HepG2 (cell line): ENCODE results near the gene WBP1. TPM values are rescaled to one million over a fixed set of nuclear protein-coding genes. Genes with fewer than 3 reads are reported as not detected.

Experiments
- AKAP8 ChIP-seq: sonication (generic); formaldehyde crosslinking; IDR thresholded peaks from 2 replicates; pipeline ENCODE4 v1.5.1; 2020; ENCODE audit warnings: mild to moderate bottlenecking, missing genetic modification reagents
- CEBPG ChIP-seq: IDR thresholded peaks from 2 replicates; pipeline ENCODE4 v1.6.1; 2016
- IRX3 ChIP-seq: sonication (generic); formaldehyde crosslinking; IDR thresholded peaks from 2 replicates; pipeline ENCODE4 v1.8.1; 2023; ENCODE audit warnings: mild to moderate bottlenecking, low read depth, missing genetic modification reagents, borderline replicate concordance
- MLLT10 ChIP-seq: sonication (generic); formaldehyde crosslinking; IDR thresholded peaks from 2 replicates; pipeline ENCODE4 v1.4.0; 2020; ENCODE audit warnings: missing genetic modification reagents
- NR2F1 ChIP-seq, 2 experiments: fragments of 450-650 bp in 1 of 2; formaldehyde crosslinking in 1 of 2; IDR thresholded peaks; 2 replicates each; pipeline versions ENCODE4 v1.5.0 to v1.6.1; 2016 to 2020; ENCODE audit warnings: mild to moderate bottlenecking in 1 of 2, missing compliant biosample characterization in 1 of 2, missing genetic modification reagents in 1 of 2, moderate library complexity in 1 of 2
- RBM22 ChIP-seq: fragments of 200-400 bp; formaldehyde crosslinking; optimal IDR thresholded peaks from 2 replicates; pipeline ENCODE3; 2017; ENCODE audit warnings: mild to moderate bottlenecking, low read length, moderate library complexity
- RFXAP ChIP-seq: sonication (generic); formaldehyde crosslinking; IDR thresholded peaks from 2 replicates; pipeline ENCODE4 v1.4.0; 2020; ENCODE audit warnings: missing genetic modification reagents, borderline replicate concordance
- SAFB2 ChIP-seq: sonication (generic); formaldehyde crosslinking; IDR thresholded peaks from 2 replicates; pipeline ENCODE4 v1.5.1; 2020; ENCODE audit warnings: missing genetic modification reagents, low read depth, mild to moderate bottlenecking, borderline replicate concordance
- SSRP1 ChIP-seq: IDR thresholded peaks from 2 replicates; pipeline ENCODE4 v1.6.1; 2016; ENCODE audit warnings: control low read depth
- TMF1 ChIP-seq: sonication (generic); formaldehyde crosslinking; IDR thresholded peaks from 2 replicates; pipeline ENCODE4 v1.8.1; 2022; ENCODE audit warnings: low read depth, missing genetic modification reagents
- ZBTB42 ChIP-seq: sonication (generic); formaldehyde crosslinking; IDR thresholded peaks from 2 replicates; pipeline ENCODE4 v1.5.0; 2020; ENCODE audit warnings: mild to moderate bottlenecking, missing genetic modification reagents
- ZNF207 ChIP-seq: fragments of 450-650 bp; IDR thresholded peaks from 2 replicates; pipeline ENCODE4 v1.6.1; 2016; ENCODE audit warnings: antibody characterized with exemption, borderline replicate concordance
- ZNF501 ChIP-seq: sonication (generic); formaldehyde crosslinking; IDR thresholded peaks from 2 replicates; pipeline ENCODE4 v1.5.1; 2020; ENCODE audit warnings: mild to moderate bottlenecking, moderate library complexity, missing genetic modification reagents
- ZNF547 ChIP-seq: sonication (generic); formaldehyde crosslinking; IDR thresholded peaks from 2 replicates; pipeline ENCODE4 v1.5.1; 2020; ENCODE audit warnings: mild to moderate bottlenecking, missing genetic modification reagents
- ZNF605 ChIP-seq: sonication (generic); formaldehyde crosslinking; IDR thresholded peaks from 2 replicates; pipeline ENCODE4 v1.8.0; 2022; ENCODE audit warnings: mild to moderate bottlenecking, missing genetic modification reagents
- polyA plus RNA-seq, 8 experiments: library from polyadenylated mRNA; depleted of rRNA in 3 of 8; stranded (reverse) in 7 of 8; unstranded in 1 of 8; fragments of >200 nt; fragmentation: Illumina TruSeq in 4 of 8; extraction: Trizol in 4 of 8; gene quantifications; 2 replicates each; pipeline versions ENCODE4 v1.2.1 to v1.2.3, GENCODE V29; 2011 to 2016; ENCODE audit warnings: low read depth in 4 of 8, missing spikeins in 1 of 8, mixed read lengths in 1 of 8; ENCODE audit not compliant: insufficient read depth in 1 of 8
- total RNA-seq, 5 experiments: library from RNA; depleted of rRNA; stranded (reverse); fragments of >200 nt; fragmentation: Illumina TruSeq; extraction: Trizol; gene quantifications; 2 replicates each; pipeline ENCODE4 v1.2.3, GENCODE V29; 2016; ENCODE audit warnings: low read depth in 1 of 5
- TF ChIP-seq, protein P1 (sequence below): sonication (generic); formaldehyde crosslinking; conservative IDR thresholded peaks from 2 replicates; pipeline ENCODE4 v1.4.0; 2020; ENCODE audit warnings: missing genetic modification reagents
- TF ChIP-seq, protein P2 (sequence below): sonication (generic); formaldehyde crosslinking; IDR thresholded peaks from 2 replicates; pipeline ENCODE4 v1.4.0; 2020; ENCODE audit warnings: mild to moderate bottlenecking, missing genetic modification reagents, borderline replicate concordance
- TF ChIP-seq, protein P3 (sequence below): sonication (generic); formaldehyde crosslinking; IDR thresholded peaks from 2 replicates; pipeline ENCODE4 v1.5.0; 2020; ENCODE audit warnings: mild to moderate bottlenecking, missing genetic modification reagents, borderline replicate concordance

The WBP1 gene
- total and polyA plus RNA-seq, 2 of the 13 experiments (the other 11 are each of a cell fraction or from before 2014, with no cell fraction given), result 38.8 to 85.7 TPM

DNA sequence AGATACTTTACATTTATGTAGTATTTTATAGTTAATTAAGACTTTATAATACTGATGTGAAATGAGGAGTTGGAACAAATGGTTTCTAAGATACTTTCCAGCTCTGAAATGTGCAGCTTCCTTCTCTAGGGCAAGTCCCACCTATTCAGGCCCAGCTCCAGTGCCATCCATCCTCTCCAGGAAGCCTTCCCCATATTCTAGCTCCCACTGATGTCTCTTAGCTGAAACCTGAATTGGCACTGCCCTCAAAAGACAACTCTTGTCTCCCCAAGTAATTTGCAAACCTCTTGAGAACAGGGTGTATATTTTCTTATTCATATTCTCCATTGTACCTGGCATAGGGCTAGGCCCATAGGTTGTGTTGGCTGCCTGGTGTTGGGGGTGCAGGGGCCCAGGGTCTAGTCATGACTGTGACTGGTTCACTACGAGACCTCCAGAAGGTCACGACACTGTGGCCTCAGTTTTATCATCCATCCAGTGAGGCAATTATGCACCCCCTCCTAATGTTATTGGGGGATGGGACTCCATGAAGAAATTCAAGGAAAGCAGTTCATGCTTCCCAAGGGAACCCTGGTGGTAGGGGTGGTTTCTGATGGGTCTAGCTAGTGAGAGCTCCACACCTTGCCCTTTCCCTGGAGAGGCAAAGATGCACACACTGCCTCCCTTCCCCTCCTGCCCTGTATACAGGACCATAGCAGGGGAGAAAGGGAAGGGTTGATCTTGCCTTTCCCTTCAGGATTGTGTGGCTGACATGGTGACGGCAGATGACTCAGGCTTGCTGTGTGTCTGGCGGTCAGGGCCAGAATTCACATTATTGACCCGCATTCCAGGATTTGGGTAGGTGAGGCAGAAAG, 33.9 kb upstream of the WBP1 start (continued):
- TF ChIP-seq RFXAP (CRISPR knock-in tag), result 0 out of 2 replicates have a peak, but pooled peaks have one; percentile 14
- TF ChIP-seq TMF1 (CRISPR knock-in tag), result 0 out of 2 replicates have a peak, but pooled peaks have one; percentile 11
- TF ChIP-seq MLLT10 (CRISPR knock-in tag), result no peak
- TF ChIP-seq, protein P1, sequence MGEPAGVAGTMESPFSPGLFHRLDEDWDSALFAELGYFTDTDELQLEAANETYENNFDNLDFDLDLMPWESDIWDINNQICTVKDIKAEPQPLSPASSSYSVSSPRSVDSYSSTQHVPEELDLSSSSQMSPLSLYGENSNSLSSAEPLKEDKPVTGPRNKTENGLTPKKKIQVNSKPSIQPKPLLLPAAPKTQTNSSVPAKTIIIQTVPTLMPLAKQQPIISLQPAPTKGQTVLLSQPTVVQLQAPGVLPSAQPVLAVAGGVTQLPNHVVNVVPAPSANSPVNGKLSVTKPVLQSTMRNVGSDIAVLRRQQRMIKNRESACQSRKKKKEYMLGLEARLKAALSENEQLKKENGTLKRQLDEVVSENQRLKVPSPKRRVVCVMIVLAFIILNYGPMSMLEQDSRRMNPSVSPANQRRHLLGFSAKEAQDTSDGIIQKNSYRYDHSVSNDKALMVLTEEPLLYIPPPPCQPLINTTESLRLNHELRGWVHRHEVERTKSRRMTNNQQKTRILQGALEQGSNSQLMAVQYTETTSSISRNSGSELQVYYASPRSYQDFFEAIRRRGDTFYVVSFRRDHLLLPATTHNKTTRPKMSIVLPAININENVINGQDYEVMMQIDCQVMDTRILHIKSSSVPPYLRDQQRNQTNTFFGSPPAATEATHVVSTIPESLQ, result no peak
- TF ChIP-seq ZNF547 (CRISPR knock-in tag), result peak; percentile 53; the same call in 1 of the 2 replicates
- peak; percentile 89 for TF ChIP-seq RBM22
- peak; percentile 15; the same call in 1 of the 2 replicates for TF ChIP-seq SAFB2 (CRISPR knock-in tag)
- 0 out of 2 replicates have a peak, but pooled peaks have one; percentile 1 for TF ChIP-seq CEBPG (CRISPR knock-in tag)
- peak; percentile 69 for TF ChIP-seq ZNF501 (CRISPR knock-in tag)
- TF ChIP-seq, protein P2, sequence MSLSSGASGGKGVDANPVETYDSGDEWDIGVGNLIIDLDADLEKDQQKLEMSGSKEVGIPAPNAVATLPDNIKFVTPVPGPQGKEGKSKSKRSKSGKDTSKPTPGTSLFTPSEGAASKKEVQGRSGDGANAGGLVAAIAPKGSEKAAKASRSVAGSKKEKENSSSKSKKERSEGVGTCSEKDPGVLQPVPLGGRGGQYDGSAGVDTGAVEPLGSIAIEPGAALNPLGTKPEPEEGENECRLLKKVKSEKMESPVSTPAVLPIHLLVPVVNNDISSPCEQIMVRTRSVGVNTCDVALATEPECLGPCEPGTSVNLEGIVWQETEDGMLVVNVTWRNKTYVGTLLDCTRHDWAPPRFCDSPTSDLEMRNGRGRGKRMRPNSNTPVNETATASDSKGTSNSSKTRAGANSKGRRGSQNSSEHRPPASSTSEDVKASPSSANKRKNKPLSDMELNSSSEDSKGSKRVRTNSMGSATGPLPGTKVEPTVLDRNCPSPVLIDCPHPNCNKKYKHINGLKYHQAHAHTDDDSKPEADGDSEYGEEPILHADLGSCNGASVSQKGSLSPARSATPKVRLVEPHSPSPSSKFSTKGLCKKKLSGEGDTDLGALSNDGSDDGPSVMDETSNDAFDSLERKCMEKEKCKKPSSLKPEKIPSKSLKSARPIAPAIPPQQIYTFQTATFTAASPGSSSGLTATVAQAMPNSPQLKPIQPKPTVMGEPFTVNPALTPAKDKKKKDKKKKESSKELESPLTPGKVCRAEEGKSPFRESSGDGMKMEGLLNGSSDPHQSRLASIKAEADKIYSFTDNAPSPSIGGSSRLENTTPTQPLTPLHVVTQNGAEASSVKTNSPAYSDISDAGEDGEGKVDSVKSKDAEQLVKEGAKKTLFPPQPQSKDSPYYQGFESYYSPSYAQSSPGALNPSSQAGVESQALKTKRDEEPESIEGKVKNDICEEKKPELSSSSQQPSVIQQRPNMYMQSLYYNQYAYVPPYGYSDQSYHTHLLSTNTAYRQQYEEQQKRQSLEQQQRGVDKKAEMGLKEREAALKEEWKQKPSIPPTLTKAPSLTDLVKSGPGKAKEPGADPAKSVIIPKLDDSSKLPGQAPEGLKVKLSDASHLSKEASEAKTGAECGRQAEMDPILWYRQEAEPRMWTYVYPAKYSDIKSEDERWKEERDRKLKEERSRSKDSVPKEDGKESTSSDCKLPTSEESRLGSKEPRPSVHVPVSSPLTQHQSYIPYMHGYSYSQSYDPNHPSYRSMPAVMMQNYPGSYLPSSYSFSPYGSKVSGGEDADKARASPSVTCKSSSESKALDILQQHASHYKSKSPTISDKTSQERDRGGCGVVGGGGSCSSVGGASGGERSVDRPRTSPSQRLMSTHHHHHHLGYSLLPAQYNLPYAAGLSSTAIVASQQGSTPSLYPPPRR, result no peak; the same call in 1 of the 2 replicates
- peak; percentile 97 for TF ChIP-seq SSRP1 (CRISPR knock-in tag)
- no peak for TF ChIP-seq ZNF207
- peak; percentile 19; the same call in 1 of the 2 replicates for TF ChIP-seq IRX3 (CRISPR knock-in tag)
- TF ChIP-seq ZBTB42 (CRISPR knock-in tag), result 0 out of 2 replicates have a peak, but pooled peaks have one; percentile 44
- TF ChIP-seq AKAP8 (CRISPR knock-in tag), result no peak
- no peak for TF ChIP-seq ZNF605 (CRISPR knock-in tag)
- TF ChIP-seq NR2F1 (CRISPR knock-in tag; IDR thresholded peaks at IDR 0.05), result 0 out of 4 replicates have a peak, but pooled peaks of 1 of the 2 experiments have one; percentile 14
- TF ChIP-seq, protein P3, sequence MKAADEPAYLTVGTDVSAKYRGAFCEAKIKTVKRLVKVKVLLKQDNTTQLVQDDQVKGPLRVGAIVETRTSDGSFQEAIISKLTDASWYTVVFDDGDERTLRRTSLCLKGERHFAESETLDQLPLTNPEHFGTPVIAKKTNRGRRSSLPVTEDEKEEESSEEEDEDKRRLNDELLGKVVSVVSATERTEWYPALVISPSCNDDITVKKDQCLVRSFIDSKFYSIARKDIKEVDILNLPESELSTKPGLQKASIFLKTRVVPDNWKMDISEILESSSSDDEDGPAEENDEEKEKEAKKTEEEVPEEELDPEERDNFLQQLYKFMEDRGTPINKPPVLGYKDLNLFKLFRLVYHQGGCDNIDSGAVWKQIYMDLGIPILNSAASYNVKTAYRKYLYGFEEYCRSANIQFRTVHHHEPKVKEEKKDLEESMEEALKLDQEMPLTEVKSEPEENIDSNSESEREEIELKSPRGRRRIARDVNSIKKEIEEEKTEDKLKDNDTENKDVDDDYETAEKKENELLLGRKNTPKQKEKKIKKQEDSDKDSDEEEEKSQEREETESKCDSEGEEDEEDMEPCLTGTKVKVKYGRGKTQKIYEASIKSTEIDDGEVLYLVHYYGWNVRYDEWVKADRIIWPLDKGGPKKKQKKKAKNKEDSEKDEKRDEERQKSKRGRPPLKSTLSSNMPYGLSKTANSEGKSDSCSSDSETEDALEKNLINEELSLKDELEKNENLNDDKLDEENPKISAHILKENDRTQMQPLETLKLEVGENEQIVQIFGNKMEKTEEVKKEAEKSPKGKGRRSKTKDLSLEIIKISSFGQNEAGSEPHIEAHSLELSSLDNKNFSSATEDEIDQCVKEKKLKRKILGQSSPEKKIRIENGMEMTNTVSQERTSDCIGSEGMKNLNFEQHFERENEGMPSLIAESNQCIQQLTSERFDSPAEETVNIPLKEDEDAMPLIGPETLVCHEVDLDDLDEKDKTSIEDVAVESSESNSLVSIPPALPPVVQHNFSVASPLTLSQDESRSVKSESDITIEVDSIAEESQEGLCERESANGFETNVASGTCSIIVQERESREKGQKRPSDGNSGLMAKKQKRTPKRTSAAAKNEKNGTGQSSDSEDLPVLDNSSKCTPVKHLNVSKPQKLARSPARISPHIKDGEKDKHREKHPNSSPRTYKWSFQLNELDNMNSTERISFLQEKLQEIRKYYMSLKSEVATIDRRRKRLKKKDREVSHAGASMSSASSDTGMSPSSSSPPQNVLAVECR (CRISPR knock-in tag), result peak; percentile 49
